Liver (tissue), 9 donors: Measurements from ENCODE around the gene ANKRD33B. TPM values are rescaled to one million over a fixed set of nuclear protein-coding genes. Genes with fewer than 3 reads are reported as not detected.
A peak's percentile ranks its signal among the peaks of the same experiment; 100 is the strongest.

Source experiments
- DNase-seq: peaks from one replicate; pipeline ENCODE4 v3.0.0-alpha.2; 2017; ENCODE audit warnings: low spot score
- H3K27ac ChIP-seq, 2 donors: one replicate each; pipeline ENCODE4 v1.7.0; 2013; ENCODE audit warnings: inconsistent platforms in 2 of 2, low read length in 2 of 2, control low read depth in 1 of 2, low read depth in 1 of 2, mild to moderate bottlenecking in 1 of 2
- H3K27me3 ChIP-seq, 4 donors: one replicate each; pipeline versions ENCODE4 v1.6.1 to v1.7.0; 2013; ENCODE audit warnings: low read length in 3 of 4, inconsistent platforms in 1 of 4, mild to moderate bottlenecking in 1 of 4, moderate library complexity in 1 of 4; ENCODE audit not compliant: control insufficient read depth in 4 of 4, insufficient read depth in 4 of 4
- H3K36me3 ChIP-seq, 4 donors: one replicate each; pipeline versions ENCODE4 v1.6.1 to v1.7.0; 2013; ENCODE audit warnings: low read length in 3 of 4, mild to moderate bottlenecking in 3 of 4, low read depth in 1 of 4, moderate library complexity in 1 of 4; ENCODE audit not compliant: control insufficient read depth in 4 of 4, insufficient read depth in 3 of 4
- H3K4me1 ChIP-seq, 4 donors: one replicate each; pipeline versions ENCODE4 v1.6.1 to v1.7.0; 2013; ENCODE audit warnings: low read length in 3 of 4, mild to moderate bottlenecking in 3 of 4, moderate library complexity in 1 of 4; ENCODE audit not compliant: control insufficient read depth in 4 of 4, insufficient read depth in 4 of 4
- H3K4me3 ChIP-seq, 3 donors: one replicate each; pipeline versions ENCODE4 v1.6.1 to v1.7.0; 2013; ENCODE audit warnings: low read length in 3 of 3, control low read depth in 1 of 3, low read depth in 1 of 3, mild to moderate bottlenecking in 1 of 3
- H3K9ac ChIP-seq, 2 donors: one replicate each; pipeline ENCODE4 v1.7.0; 2013; ENCODE audit warnings: low read length in 2 of 2, mild to moderate bottlenecking in 2 of 2, moderate library complexity in 2 of 2, control low read depth in 1 of 2, low read depth in 1 of 2
- H3K9me3 ChIP-seq, 4 donors: one replicate each; pipeline versions ENCODE4 v1.6.1 to v1.7.0; 2013; ENCODE audit warnings: low read length in 3 of 4; ENCODE audit not compliant: control insufficient read depth in 4 of 4
- EGR1 ChIP-seq, 2 donors: IDR thresholded peaks; 2 replicates each; pipeline ENCODE4 v1.6.1; 2016 to 2018; ENCODE audit warnings: antibody characterized with exemption in 2 of 2, low read depth in 2 of 2
- FOXA1 ChIP-seq: IDR thresholded peaks from 2 replicates; pipeline ENCODE4 v1.6.1; 2016; ENCODE audit warnings: antibody characterized with exemption
- FOXA2 ChIP-seq: IDR thresholded peaks from 2 replicates; pipeline ENCODE4 v1.6.1; 2016; ENCODE audit warnings: antibody characterized with exemption
- GABPA ChIP-seq, 2 donors: IDR thresholded peaks in 1 of 2; conservative IDR thresholded peaks in 1 of 2; 2 replicates each; pipeline ENCODE4 v1.6.1; 2016; ENCODE audit warnings: antibody characterized with exemption in 2 of 2, mild to moderate bottlenecking in 1 of 2, moderate library complexity in 1 of 2
- HNF4A ChIP-seq, 2 donors: conservative IDR thresholded peaks; 2 replicates each; pipeline ENCODE4 v1.6.1; 2016; ENCODE audit warnings: antibody characterized with exemption in 2 of 2, mild to moderate bottlenecking in 2 of 2
- HNF4G ChIP-seq: IDR thresholded peaks from 2 replicates; pipeline ENCODE4 v1.6.1; 2016; ENCODE audit warnings: antibody characterized with exemption
- JUND ChIP-seq, 2 donors: IDR thresholded peaks; 2 replicates each; pipeline ENCODE4 v1.6.1; 2016; ENCODE audit warnings: antibody characterized with exemption in 2 of 2
- NR2F2 ChIP-seq: IDR thresholded peaks from 2 replicates; pipeline ENCODE4 v1.6.1; 2016; ENCODE audit warnings: antibody characterized with exemption
- RAD21 ChIP-seq, 2 donors: IDR thresholded peaks; 2 replicates each; pipeline ENCODE4 v1.6.1; 2016; ENCODE audit warnings: antibody characterized with exemption in 2 of 2, mild to moderate bottlenecking in 2 of 2
- REST ChIP-seq: IDR thresholded peaks from 2 replicates; pipeline ENCODE4 v1.6.1; 2016; ENCODE audit warnings: antibody characterized with exemption, mild to moderate bottlenecking
- RXRA ChIP-seq, 2 donors: IDR thresholded peaks; 2 replicates each; pipeline ENCODE4 v1.6.1; 2017 to 2018; ENCODE audit warnings: antibody characterized with exemption in 2 of 2, mild to moderate bottlenecking in 1 of 2
- SP1 ChIP-seq: IDR thresholded peaks from 2 replicates; pipeline ENCODE4 v1.6.1; 2018; ENCODE audit warnings: antibody characterized with exemption, mild to moderate bottlenecking
- TAF1 ChIP-seq: conservative IDR thresholded peaks from 2 replicates; pipeline ENCODE4 v1.6.1; 2016; ENCODE audit warnings: antibody characterized with exemption, mild to moderate bottlenecking
- YY1 ChIP-seq: IDR thresholded peaks from 2 replicates; pipeline ENCODE4 v1.6.1; 2016; ENCODE audit warnings: antibody characterized with exemption, mild to moderate bottlenecking
- ZBTB33 ChIP-seq: IDR thresholded peaks from 2 replicates; pipeline ENCODE4 v1.6.1; 2016; ENCODE audit warnings: antibody characterized with exemption
- WGBS: extraction: QIAGEN DNeasy Blood & Tissue Kit; methylation state at CpG from one replicate; pipeline ENCODE4 v1.1.7; 2013; 5-methylcytosine and 5-hydroxymethylcytosine counted together
- polyA plus RNA-seq, 2 donors: library from polyadenylated mRNA; stranded (reverse) in 1 of 2; unstranded in 1 of 2; fragments of 200-250 nt in 1 of 2; fragments of >200 nt in 1 of 2; fragmentation: Nextera tagmentation in 1 of 2; extraction: Ambion mirVana in 1 of 2; gene quantifications; one replicate each; pipeline versions ENCODE4 v1.2.1 to v1.2.3, GENCODE V29; 2013 to 2015
- total RNA-seq, 2 donors: library from RNA; depleted of rRNA; stranded (reverse); fragments of >200 nt; gene quantifications; one replicate each; pipeline ENCODE4 v1.2.3, GENCODE V29; 2014
- TF ChIP-seq, protein P1 (sequence below): IDR thresholded peaks from 2 replicates; pipeline ENCODE4 v1.6.1; 2016; ENCODE audit warnings: antibody characterized with exemption
- TF ChIP-seq, protein P2 (sequence below): fragments of 150-350 bp; IDR thresholded peaks from 2 replicates; pipeline ENCODE4 v1.5.1; 2017; ENCODE audit warnings: improper control_type of control experiment, low read depth, low read length; ENCODE audit not compliant: missing input control
- TF ChIP-seq, protein P3 (sequence below): IDR thresholded peaks from 2 replicates; pipeline ENCODE4 v1.6.1; 2016; ENCODE audit warnings: antibody characterized with exemption
- donor health status: healthy.
- donor health status: healthy.
- donor health status: healthy.
- donor health status: healthy.
- donor health status: healthy.

Gene ANKRD33B
- total and polyA plus RNA-seq, 4 donors: 0.09 to 1.9 (median 0.25) TPM; not detected in 1

DNA sequence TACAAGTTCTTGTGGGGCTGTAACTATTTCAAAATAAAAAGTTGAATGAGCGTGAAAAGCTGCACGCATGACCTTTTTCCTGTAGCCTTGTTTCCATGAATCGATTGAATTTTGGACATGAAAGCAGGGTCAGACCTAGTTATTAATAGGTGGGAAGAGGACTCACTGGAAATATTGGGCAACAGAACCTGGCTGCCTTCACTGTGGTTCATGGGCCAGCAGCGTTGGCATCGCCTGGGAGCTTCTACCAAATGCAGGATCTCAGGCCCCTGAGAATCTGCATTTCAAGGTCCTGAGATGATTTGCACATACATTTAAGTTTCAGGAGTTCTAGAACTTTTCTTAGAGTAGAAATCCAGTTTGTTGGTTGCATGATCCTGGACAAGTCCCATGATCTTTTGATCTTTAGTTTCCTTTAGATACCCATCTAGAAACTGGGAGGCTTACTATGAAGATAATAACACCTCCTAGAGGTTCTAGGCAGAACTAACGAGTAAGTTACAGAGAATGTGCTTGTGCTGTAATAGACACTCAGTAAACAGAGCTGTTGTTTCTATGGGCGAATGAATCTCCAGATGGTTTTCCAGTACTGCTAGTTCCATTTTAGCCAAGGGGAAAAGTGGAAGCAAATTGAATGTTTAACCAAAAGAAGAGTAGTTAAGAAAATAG lies 12.4 kb downstream of the ANKRD33B start:
- no peak for DNase-seq
- Histone ChIP-seq H3K4me1 (peaks cover 0 to 25% (median 10%) of the 10 kb centered on the region in 4 donors), H3K27me3 (no peaks in the 10 kb centered on the region), H3K9me3 (no peaks in the 10 kb centered on the region), H3K36me3 (no peaks in the 10 kb centered on the region), H3K9ac (no peak overlapping the region), H3K27ac (peak overlapping the region in 1 of 2 donors; percentile 55), H3K4me3 (no peak overlapping the region)
- TF ChIP-seq RXRA (IDR thresholded peaks at IDR 0.05): peak; percentile 44 to 98
- peak in 1 of 2 donors; percentile 59 for TF ChIP-seq RAD21 (IDR thresholded peaks at IDR 0.05)
- TF ChIP-seq FOXA1: no peak
- TF ChIP-seq FOXA2: peak; percentile 50
- peak; percentile 70 for TF ChIP-seq REST
- TF ChIP-seq, protein P1, sequence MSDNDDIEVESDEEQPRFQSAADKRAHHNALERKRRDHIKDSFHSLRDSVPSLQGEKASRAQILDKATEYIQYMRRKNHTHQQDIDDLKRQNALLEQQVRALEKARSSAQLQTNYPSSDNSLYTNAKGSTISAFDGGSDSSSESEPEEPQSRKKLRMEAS: peak; percentile 95
- peak in 1 of 2 donors; percentile 48 for TF ChIP-seq GABPA (IDR thresholded peaks at IDR 0.05 in 1 of 2, conservative IDR thresholded peaks at IDR 0.05 in 1 of 2)
- TF ChIP-seq EGR1 (IDR thresholded peaks at IDR 0.05; ENCODE audit: low read depth in 2 of 2): peak in 1 of 2 donors; percentile 94
- peak; percentile 20 for TF ChIP-seq SP1
- TF ChIP-seq JUND (IDR thresholded peaks at IDR 0.05): peak in 1 of 2 donors; percentile 86
- no peak for TF ChIP-seq NR2F2
- TF ChIP-seq HNF4G: no peak
- TF ChIP-seq ZBTB33: peak; percentile 85
- TF ChIP-seq HNF4A (conservative IDR thresholded peaks at IDR 0.05): peak; percentile 22 to 89
- TF ChIP-seq, protein P2, sequence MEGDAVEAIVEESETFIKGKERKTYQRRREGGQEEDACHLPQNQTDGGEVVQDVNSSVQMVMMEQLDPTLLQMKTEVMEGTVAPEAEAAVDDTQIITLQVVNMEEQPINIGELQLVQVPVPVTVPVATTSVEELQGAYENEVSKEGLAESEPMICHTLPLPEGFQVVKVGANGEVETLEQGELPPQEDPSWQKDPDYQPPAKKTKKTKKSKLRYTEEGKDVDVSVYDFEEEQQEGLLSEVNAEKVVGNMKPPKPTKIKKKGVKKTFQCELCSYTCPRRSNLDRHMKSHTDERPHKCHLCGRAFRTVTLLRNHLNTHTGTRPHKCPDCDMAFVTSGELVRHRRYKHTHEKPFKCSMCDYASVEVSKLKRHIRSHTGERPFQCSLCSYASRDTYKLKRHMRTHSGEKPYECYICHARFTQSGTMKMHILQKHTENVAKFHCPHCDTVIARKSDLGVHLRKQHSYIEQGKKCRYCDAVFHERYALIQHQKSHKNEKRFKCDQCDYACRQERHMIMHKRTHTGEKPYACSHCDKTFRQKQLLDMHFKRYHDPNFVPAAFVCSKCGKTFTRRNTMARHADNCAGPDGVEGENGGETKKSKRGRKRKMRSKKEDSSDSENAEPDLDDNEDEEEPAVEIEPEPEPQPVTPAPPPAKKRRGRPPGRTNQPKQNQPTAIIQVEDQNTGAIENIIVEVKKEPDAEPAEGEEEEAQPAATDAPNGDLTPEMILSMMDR: no peak
- TF ChIP-seq YY1: peak; percentile 76
- TF ChIP-seq, protein P3, sequence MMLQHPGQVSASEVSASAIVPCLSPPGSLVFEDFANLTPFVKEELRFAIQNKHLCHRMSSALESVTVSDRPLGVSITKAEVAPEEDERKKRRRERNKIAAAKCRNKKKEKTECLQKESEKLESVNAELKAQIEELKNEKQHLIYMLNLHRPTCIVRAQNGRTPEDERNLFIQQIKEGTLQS: no peak
- TF ChIP-seq TAF1: no peak
- WGBS: 50% methylated on average over 7 of the region's 7 CpGs
